Skin of body (tissue), 2 donors: Measurements from ENCODE around the gene MED7. TPM values are rescaled to one million over a fixed set of nuclear protein-coding genes. Genes with fewer than 3 reads are reported as not detected.
A peak's percentile ranks its signal among the peaks of the same experiment; 100 is the strongest.

Experiments
- DNase-seq: peaks from one replicate; lab custom pipeline; 2025; lab: John Stamatoyannopoulos, UW
- total RNA-seq: library from RNA; depleted of rRNA; stranded (reverse); fragments of >200 nt; gene quantifications from one replicate; pipeline ENCODE4 v1.2.3, GENCODE V29; 2014

Gene MED7
- total RNA-seq, 1 donor from 2014 or later = 10.7 TPM

DNA sequence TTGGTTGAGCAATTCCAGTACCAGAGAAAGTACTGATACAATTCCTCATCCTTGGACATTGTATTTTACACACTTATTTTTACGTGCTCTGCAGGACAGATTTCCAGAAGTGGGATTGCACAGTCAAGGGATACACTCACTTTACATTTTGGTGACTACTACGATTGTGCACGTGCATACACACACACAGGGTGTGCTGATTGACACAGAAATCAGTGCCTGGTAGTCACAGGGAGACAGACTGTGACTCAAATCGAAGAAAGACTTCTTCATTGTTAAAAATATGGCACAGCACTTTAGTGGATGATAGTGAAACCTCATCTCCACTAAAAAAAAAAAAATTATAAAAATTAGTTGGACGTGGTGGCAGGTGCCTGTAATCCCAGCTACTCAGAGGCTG is 21.9 kb upstream of the MED7 start:
- no peak for DNase-seq

- DNase-seq = no peak
Measured at GRCh38 chr5:157162919-157163510, 20.4 kb upstream of the MED7 start.

DNA sequence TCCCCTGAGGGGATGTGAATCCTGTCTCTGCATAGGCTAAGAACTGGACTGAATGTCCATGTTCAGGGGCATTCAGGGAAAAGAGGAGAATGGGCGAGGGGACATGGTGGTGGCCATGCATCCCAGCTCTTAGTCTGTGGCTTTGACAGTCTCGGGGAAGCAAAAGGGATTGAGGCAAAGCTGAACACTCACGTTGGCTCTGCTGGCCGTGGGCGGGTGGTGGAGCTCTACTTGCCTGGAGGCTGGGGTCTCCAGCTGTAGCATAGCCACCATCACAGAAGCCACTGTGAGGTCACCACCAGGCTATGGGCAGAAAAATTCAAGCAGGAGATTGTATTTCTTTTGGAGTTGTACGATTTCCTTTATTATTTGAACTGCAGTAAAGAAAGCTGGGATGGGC is 19.3 kb upstream of the MED7 start:
- no peak for DNase-seq

- DNase-seq = no peak
Measured at GRCh38 chr5:157160001-157160400, 17.3 kb upstream of the MED7 start.

GRCh38 chr5:157159209-157159751 is 16.6 kb upstream of the MED7 start:
- DNase-seq = no peak

- no peak for DNase-seq
Measured at GRCh38 chr5:157157293-157157891, 14.7 kb upstream of the MED7 start.

GRCh38 chr5:157155297-157155696 is 12.6 kb upstream of the MED7 start:
- DNase-seq = no peak

GRCh38 chr5:157150995-157151394 is 8.3 kb upstream of the MED7 start:
- no peak for DNase-seq

- peak; percentile 43 for DNase-seq
Measured at GRCh38 chr5:157148734-157149615, 6.3 kb upstream of the MED7 start.

DNA sequence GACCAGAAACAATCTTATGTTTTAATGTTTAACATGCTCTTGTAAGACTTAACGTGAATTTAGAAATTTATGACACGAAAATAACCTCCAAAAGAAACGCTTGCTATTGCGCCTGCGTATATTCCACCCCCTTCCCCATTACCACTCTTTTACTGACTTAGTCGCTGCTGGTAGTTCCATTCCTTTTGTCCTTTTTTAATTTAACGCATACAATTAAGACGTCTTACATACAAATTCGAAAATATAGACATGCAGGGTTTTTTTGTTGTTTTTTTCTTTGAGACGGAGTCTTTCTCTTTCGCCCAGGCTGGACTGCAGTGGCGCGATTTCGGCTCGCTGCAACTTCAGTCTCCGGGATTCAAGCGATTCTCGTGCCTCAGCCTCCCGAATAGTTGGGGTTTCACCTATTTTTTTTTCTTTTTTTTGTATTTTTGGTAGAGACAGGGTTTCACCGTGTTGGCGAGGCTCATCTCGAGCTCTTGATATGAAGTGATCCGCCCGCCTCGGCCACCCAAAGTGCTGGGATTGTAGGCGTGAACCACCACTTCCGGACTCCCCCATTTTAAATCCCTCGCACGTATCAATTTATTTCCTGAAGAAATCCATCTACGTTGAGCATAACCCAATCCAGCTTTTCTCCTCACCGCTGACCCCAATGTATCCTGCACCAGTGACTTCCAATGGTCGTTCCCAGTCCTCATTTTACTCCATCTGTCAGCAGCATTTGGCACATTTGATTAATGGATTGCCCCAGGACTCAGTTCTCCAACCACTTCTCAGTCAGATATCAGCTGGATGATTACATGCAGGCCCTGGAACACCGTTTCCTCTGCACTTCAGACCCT is 684 bp upstream of the MED7 start:
- DNase-seq = peak; percentile 36

- DNase-seq = no peak
Measured at GRCh38 chr5:157137691-157138090, 5.0 kb downstream of the MED7 start.

- DNase-seq = no peak
Measured at GRCh38 chr5:157132281-157132612, 10.4 kb downstream of the MED7 start.

- DNase-seq = no peak
Measured at GRCh38 chr5:157130925-157131324, 11.7 kb downstream of the MED7 start.

DNA sequence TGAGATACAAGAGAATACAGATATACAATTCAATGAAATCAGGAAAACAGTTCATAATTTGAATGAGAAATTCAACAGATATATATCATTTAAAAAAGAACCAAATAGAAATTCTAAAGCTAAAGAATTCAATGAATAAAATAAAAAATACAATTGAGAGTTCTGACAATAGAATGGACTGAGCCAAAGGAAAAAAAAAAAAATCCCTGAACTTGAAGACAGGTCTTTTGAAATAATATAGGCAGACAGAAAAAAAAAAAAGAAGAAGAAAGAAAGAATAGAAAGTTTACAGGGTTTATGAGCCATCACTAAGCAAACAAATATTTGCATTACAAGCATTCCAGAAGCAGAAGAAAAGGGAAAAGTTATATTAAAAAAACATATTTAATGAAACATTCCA is 21.0 kb downstream of the MED7 start:
- no peak for DNase-seq

DNA sequence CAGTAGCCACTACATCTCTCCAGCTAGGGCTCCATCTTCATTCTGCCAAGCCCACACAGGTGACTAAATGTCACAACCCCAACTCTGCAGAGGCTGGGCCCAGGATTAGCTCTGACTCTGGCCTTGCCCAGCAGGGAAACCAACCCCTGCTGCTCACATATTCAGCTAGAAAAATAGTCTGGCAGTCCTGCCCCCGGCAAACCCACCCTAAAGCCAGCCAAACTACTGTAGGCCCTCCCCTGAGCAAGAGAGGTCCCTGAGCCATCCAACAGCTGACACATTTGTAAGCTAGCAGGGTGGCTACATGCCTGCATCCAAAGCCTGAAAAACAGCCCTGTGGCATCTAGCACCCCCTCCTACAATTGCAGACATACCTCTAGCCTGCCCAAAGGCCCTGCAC is 22.6 kb downstream of the MED7 start:
- no peak for DNase-seq

DNA sequence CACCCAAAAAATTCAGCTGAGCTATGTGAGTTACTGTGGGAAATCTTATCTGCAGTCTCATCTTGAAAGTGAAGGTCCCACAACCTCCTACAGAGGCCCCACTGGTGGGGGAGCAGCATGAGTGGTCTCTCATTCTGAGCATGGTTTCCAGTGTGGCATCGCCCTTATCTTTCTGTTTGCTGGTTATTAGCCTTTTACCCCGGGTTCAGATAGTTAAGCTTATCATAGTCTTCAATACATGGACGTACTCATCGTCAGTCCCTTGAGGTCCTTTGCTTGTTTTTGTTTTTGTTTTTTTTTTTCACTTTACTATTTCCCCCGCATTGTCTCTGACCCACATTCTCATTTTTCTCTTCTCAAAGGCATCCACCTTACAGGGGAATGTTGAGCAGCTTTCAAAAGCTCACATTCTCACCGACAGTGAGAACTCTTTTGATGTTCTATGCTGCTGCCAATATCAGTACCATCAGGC is 26.1 kb downstream of the MED7 start:
- no peak for DNase-seq

DNA sequence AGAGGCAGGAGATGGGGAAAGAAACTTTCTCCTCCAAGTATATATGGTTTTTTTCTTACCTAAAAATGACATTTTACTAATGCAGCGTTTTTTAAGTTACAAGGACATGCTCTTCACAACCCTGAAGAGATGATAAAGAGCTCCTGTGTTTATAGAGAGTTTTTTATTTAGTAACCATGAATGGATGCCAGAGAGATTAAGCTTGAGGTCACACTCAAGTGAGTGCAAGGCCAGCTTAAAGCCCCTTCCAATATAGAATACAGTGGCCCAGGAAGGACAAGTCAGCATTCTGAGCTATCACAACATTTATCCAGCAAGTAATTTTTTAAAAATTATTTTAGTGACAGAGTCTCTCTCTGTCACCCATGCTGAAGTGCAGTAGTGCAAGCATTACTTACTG is 27.2 kb downstream of the MED7 start:
- no peak for DNase-seq

DNA sequence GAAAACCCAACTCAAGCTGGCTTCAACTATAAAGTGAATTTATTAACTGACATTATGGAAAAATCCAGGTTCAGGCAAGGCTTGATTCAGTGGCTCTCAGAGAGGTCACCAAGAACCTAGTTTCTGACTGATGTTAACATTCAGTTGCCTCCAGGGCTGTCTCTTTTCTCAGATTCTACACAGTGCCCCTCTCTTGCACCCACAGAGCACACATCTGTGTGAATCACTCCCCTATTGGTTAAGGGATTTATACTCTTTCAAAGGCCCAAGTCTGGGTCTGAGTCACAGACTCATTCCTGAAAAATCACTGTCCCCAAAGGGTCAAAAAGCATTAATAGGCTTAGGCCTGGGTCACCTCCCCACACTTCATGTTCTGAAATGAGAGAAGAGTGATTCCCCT is 27.7 kb downstream of the MED7 start:
- DNase-seq = no peak

DNA sequence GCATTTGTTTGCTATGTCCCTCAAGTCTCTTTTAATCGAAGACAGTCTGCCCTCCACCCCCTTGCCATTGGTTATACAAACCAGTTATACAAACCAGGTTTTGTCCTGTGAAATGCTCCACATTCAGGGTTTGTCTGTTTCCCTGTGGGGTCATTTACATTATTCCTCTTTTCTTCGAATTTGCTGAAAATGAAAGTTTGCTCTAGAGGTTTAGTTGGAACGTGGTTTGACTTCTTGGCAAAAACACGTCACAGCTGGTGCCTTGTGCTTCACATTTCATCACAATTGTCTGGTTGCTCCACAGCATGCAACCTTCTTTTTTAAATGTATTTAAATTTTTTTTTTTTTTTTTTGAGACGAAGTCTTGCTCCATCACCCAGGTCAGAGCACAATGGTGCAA is 29.7 kb downstream of the MED7 start:
- DNase-seq = peak; percentile 21

DNA sequence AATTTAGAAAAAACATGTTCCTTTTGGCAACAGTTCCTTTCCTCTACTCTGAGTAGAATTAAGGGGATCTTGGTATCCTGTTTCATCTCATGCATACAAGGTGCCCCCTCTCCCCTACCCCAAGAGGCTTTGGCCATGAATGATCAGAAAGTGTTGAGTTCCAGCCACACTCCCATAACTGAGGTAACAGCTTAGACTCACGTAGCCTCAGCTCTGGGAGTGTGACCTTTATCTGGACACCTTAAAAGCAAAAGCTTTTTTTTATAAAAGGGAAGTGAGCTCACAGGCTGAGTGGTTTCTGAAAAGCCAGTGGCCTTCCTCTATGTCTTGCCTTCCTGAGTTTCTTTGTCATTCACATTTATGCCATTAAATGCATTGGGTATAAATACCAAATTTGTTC is 32.9 kb downstream of the MED7 start:
- no peak for DNase-seq

DNA sequence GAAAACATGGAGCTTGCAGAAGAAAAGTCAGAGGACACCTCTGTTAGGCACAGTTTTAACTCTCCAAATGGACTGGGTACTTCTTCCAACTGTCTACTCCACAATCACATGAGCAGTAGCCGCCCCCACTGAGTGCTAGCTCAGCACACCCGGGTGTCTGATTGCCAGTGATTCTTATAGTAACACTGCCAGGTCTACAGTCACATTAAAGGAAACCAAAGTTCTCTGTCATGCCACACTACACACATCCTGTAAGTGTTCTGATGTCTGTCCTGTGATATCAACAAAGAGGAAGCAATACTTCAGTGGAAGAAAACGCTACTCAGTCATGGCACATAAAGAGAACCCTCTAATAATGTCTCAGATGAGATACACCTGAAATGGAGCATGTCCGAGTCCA is 33.7 kb downstream of the MED7 start, which contains the start of gene HAVCR2:
TSS of gene HAVCR2 (minus strand) at position 69 of the 400 bp plus-strand sequence. CDS start at position 8, 61 bp downstream.
- no peak for DNase-seq
